B cell (primary cell): ENCODE measurements around the gene TMEM53.

ENCODE experiments used
- CTCF ChIP-seq: fragments of 200-600 bp; IDR thresholded peaks from one replicate; pipeline ENCODE4 v1.8.0; 2022; ENCODE audit warnings: antibody characterized with exemption, mild to moderate bottlenecking
- EZH2 ChIP-seq: IDR thresholded peaks from 2 replicates; pipeline ENCODE4 v1.6.1; 2012; ENCODE audit warnings: borderline replicate concordance, low read depth, mild to moderate bottlenecking, moderate library complexity, low read length; ENCODE audit not compliant: insufficient read depth, poor library complexity, severe bottlenecking

- TF ChIP-seq CTCF (no peak), EZH2 (no peak)
Measured at GRCh38 chr1:44701141-44701573, 26.9 kb upstream of the TMEM53 start.
